Lower leg skin (tissue), 3 donors: ENCODE data around the gene ZNF462.

ENCODE experiments used
- CTCF ChIP-seq, 3 donors: fragments of 450-650 bp; IDR thresholded peaks; one replicate each; pipeline ENCODE4 v1.5.1; 2016; ENCODE audit warnings: antibody characterized with exemption in 3 of 3, mild to moderate bottlenecking in 3 of 3, moderate library complexity in 2 of 3
- POLR2A ChIP-seq, 2 donors: fragments of 450-650 bp; IDR thresholded peaks; one replicate each; pipeline ENCODE4 v1.6.1; 2016 to 2017; ENCODE audit warnings: antibody characterized with exemption in 2 of 2, mild to moderate bottlenecking in 1 of 2, moderate library complexity in 1 of 2

DNA sequence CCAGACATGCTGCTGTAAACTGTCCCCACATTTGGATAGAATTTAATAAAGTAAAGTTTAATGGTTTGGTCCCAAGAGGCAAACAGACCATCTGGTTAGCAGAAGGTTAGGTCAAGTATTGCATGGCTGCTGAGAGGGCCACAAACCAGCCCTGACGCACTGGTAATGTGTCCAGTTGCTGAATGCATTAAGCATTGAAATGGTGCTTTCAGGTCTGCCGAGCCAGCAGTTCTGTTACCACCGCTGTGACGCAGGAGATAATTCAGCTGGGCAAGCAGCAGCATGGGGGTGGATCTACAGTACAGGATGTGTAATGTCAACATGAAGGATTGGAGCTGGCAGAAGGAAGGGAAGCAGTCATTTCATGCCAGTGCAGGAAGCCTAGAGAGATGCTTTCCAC lies 16.0 kb downstream of the ZNF462 start:
- no peak for TF ChIP-seq CTCF (IDR thresholded peaks at IDR 0.05)
- TF ChIP-seq POLR2A (IDR thresholded peaks at IDR 0.05) = no peak
